NCI-H2081 (cell line): ENCODE data around the gene BMP7.

Source experiments
- DNase-seq, 2 experiments: peaks; one replicate each; lab custom pipeline; 2025; lab: John Stamatoyannopoulos, UW

The BMP7 gene

GRCh38 chr20:57147185-57147584, 119.3 kb downstream of the BMP7 start:
- DNase-seq, result no peak

DNA sequence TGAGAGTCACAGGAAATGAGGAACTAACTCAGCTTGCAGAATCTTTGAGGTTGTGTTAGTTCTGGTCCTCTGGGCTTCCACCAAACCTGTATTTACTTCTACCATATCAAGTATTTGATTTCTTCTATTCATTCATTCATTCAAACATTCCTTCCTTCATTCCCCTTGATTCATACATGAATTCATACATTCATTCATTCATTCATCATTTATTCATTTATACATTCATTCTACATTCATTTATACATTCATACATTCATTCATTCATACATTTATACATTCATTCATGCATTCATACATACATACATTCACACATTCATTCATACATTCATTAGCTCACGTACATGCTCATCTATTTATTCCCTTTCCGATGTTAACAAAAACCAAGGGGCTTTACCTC, 120.3 kb downstream of the BMP7 start:
- DNase-seq, result no peak

DNA sequence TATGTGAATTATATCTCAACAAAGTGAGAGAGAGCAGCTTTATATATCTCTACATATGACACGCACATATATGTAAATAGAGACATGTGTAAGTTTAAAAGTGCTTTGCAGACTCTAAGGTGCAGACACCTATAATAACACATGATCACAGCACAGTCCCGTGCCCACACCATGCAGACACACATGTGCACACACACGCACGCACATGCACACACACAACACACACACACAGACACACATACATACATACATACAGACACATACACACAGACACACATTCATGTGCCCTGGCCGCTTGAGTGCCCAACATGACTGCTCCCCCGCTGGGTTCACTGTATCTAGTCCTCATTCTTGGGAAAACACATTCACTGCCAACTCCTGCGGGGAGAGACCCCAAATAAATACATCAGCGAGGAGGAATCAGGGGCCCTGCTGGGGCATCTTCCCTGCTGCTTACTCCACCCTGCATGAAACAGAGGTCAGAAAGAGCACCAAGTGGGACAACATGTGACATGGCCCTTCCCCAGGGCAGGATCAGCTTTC, 121.3 kb downstream of the BMP7 start:
- no peak for DNase-seq

DNA sequence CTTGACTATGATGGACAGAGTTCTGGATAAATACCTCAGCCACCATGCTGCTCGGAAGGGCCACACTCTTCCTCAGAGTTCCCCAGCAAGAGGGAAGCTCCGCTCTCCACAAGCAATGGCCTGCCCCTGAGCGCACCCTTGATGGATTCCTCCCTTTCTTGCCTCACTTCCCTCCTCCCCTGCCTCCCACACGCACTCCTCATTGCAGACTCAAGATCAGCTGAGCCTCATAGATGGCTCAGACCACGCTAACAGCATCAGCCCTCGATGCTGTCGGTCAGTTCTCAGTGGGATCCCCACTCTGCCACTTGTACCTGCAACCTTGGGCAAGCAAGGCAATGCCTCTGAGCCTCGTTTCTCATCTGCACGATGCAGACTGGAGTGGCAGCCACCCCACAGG, 123.3 kb downstream of the BMP7 start:
- DNase-seq, result no peak

GRCh38 chr20:57142667-57143066, 123.8 kb downstream of the BMP7 start:
- DNase-seq, result no peak

- DNase-seq, result no peak
These were observed 124.9 kb downstream of the BMP7 start for GRCh38 chr20:57141492-57141891.

- DNase-seq, result no peak
These were observed 126.0 kb downstream of the BMP7 start for GRCh38 chr20:57140416-57140965.

GRCh38 chr20:57139342-57140093, 126.9 kb downstream of the BMP7 start:
- no peak for DNase-seq

DNA sequence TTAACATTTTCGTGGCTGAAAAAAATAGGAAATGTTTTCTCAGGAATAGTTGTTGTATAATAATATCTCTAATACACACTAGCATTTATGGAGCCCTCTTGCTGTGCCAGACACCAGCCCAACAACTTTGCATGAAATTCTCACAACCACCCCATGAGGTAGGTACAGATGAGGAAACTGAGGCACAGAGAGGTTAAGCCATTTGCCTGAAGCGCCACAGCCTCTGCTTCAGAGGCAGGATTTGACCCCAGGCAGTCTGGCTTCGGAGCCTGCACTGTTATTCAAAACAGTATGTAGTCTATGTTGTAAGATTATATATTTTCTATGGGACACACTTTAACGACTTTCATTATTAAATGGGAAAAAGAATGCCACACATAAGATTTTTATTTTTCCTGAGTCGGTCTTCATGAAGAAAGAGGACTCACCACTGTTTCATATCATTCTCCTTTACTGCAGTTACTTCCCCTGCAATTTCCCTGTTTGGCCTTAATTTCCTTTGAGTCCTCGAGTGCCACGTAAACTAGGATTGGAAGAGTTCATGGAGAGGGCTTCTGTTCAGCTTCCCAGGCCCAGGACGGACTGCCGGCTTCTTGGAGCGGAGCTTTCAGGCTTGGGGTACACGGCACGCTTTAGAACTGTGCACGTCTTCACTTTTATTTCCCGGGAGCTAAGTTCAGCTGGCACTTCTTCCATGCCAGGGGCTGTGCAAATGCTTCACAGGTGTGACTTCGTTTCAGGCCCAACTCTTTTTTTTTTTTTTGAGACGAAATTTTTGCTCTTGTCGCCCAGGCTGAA, 128.0 kb downstream of the BMP7 start:
- no peak for DNase-seq

GRCh38 chr20:57137676-57138075, 128.8 kb downstream of the BMP7 start:
- DNase-seq, result no peak

DNA sequence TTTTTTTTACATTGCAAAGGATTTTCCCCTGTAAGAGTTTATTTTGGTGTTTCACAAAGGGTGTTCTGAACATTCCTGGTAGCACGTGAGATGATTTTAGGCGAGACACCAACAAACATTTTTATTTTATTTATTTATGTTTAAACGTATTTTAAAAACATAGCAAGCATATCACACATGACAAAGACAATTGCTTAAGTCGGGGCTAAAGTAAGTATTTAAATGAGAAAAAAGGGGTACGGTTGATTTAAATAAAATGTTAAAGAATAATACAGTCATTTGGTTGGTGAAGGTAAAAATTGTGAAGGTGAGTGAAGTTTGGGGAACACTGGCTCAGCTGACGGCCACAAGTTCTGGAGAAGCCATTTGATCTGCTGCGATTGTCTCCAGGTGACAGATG, 129.7 kb downstream of the BMP7 start:
- no peak for DNase-seq

GRCh38 chr20:57135875-57136274, 130.6 kb downstream of the BMP7 start:
- DNase-seq, result no peak

- DNase-seq, result no peak
These were observed 131.6 kb downstream of the BMP7 start for GRCh38 chr20:57134804-57135203.

- no peak for DNase-seq
These were observed 132.4 kb downstream of the BMP7 start for GRCh38 chr20:57133926-57134650.

DNA sequence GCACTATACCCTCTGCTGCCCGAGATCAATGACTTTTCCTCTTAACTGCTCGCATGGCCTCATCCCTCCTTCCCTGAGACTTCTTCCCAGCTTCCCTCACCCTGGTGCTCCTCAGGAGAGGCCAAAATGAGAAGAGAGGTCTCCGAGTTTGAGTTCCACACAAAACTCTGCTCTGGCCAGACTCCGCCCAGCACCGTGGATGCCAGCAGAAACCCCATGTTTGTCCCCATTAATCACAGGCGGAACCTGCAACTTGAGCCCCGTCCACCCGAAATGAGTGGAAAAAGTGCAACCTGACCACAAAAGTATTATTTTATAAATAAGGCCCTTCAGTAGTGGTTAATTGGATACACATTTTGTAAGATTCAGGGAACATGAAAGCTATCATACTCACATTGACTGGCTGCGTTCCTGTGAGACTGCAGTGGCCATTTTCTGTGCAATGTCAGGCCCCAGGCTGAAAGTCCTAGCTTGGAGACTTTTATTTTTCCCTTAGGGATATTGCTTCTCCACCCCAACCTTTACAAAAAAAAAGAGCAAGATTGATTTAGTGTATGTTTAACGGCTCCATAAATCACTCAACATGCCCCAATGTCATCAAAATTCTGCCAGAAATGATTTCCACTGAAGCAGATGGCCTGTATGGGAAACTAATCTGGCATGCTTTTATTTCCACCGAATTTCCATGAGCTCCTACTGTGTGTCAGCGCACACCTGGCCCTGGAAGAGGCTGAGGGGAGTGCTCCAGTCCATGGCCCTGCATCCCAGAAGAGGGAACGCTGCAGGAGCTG, 134.6 kb downstream of the BMP7 start:
- DNase-seq, result no peak

DNA sequence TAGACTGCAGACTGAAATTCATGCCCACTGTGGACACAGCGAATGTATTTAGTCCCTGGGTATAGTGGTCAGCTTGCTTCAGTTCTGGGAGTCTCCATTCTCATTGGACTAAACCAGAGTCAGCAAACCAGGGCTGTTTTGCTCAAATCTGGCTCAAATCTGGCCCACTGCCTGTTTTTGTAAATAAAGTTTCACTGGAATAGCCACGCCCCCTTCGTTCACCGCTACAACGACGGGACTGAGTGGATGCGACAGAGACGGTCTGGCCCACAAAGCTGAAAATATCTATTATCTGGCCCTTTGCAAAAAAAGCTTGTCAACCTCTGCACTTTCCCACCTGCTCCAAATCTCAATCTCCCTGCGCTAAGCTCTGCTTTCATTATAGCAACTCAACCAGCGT, 135.4 kb downstream of the BMP7 start:
- no peak for DNase-seq

DNA sequence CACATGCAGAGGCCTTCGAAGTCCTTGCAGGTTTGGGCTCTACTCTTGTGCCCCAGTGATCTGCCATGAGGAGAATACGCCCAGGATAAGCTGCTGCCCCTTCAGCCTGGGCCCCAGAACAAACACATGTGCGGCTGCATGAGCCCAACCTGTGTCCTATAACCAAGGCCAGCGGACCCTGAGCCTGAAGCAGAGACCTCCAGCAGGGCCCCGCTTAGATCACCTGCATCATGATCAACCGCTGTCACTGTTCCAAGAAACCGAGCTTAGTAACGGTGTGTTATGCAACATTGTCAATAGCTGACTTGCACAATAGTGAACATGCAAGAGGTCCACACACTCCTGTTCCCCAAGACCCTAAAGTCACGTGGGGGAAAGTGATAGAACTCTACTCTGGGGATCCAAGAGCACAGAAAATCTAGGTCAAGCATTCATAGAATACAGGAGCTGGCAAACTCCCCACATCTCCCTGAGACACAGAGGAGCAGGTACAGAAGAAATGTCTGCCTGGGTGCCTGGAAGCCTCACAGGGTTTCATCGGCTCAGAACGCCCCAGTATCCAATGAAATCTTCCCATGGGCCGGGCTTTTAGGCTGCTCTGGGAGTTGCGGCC, 136.2 kb downstream of the BMP7 start:
- no peak for DNase-seq

- no peak for DNase-seq
These were observed 137.1 kb downstream of the BMP7 start for GRCh38 chr20:57129303-57129702.

GRCh38 chr20:57128044-57128757, 138.2 kb downstream of the BMP7 start:
- DNase-seq, result no peak

DNA sequence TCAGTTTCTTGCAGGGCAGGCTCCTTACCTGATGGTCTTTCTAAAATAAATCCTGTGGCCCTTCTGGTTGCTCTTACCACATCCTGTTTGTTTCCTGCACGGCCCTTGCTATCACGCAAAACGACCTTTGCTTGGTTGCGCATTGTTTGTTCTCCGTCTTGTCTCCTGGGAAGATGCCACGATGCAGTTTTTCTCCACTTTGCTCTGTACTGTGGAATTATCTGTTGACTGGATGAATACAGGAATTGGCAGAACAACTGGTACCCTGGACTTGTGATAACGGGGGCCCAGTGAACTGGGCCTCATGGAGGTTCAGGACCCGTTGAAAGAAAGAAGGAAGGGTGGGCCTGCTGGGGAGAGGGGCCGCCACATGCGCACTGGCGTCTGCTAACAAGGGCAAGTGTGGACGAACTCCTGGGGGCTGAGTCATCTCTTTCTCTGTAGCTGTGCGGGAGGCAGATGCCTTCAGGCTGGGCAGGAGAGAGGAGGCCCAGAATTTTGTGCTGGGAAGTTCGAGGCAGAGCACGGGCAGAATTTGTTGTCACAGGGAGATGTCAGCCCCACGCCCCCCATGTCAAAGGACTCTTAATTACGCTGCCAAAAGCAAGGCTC, 139.9 kb downstream of the BMP7 start:
- no peak for DNase-seq
